CD4-positive, alpha-beta T cell treated with Interleukin-1 beta for 1 hour (primary cell): Measurements from ENCODE around the gene COL2A1.
A peak's percentile ranks its signal among the peaks of the same experiment; 100 is the strongest.

ENCODE experiments used
- DNase-seq, 2 donors: peaks; one replicate each; pipeline ENCODE4 v3.0.0-alpha.2; 2020 to 2022

Gene COL2A1

GRCh38 chr12:48010366-48010970 lies 6.2 kb upstream of the COL2A1 start:
- no peak for DNase-seq

DNA sequence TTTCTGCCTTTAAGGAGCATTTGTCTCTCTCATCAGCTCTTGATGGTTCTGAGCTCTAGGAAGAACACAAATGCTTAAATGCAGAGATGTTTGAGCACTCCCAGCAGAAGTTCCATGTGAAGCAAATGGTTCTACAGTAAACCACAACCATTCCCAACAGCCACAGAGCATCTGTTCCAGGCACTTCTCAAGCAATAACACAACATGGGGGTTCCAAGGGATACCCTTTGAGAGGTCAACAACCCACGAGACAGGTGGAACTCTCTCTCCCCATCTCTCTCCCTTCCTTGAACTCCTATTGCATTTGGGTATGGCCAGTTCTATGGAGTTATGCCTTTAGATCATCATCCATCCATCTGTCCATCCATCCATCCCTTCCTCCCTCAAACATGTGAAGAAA lies 5.2 kb upstream of the COL2A1 start:
- DNase-seq: no peak

DNA sequence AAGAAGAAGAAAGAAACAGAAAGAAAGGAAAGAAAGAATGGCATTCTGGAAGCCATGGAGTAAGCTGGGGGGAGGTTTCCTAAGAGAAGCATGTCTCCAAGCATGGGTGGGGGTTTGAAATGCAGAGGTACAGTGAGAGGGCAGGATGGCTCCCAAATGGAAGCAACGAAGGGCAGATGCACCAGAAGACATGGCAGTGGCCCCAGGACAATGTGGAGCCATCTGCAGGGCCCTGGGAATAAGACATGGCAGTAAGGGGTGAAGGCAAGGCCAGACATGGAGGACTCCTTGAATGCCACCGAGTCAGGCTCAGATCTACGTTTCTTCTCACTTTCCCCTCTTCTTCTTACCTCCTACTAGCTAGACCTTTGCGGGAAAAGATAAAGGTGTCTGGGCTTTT lies 4.7 kb upstream of the COL2A1 start:
- DNase-seq: no peak

GRCh38 chr12:48008349-48008748 lies 4.1 kb upstream of the COL2A1 start:
- DNase-seq: no peak

GRCh38 chr12:48007206-48007605 lies 2.9 kb upstream of the COL2A1 start:
- DNase-seq: no peak

GRCh38 chr12:48005750-48006021 lies 1.4 kb upstream of the COL2A1 start:
- DNase-seq: no peak

DNA sequence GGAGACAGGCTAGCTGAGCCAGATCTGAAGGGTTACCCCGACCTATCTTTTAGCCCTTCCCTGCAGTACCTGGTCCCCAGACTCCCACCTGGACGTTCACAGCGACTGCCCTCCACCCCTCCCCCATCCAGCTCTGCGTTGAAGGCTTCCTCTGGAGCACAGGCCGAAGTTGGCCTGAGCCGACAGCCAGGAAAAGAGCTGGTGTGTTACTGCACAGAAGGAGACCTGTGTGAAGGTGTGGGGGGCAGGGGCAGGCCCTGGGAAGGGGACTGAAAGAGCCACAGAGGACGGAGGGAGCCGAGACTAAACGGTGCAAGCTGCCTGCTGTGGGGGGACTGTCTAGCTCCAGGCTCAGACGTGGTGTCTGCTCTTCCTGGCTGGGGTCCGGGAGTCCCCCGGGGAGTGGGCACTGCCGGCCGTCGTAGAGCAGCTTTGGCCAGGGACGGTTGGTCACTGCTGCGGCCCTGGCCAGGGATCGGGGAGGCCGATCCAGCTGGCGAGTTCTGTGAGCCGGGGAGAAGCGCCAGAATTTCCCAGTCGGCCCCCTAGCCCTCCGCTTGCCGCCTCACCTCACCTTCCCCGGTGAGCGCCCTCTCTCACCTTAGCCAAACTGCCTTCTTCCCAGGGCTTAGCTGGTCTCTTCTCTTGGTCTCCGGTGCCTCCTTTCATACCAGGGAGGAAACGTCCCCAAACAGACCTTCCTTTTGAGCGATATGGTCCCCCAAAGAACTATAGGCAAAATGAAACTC lies 899 bp upstream of the COL2A1 start:
- no peak for DNase-seq

DNA sequence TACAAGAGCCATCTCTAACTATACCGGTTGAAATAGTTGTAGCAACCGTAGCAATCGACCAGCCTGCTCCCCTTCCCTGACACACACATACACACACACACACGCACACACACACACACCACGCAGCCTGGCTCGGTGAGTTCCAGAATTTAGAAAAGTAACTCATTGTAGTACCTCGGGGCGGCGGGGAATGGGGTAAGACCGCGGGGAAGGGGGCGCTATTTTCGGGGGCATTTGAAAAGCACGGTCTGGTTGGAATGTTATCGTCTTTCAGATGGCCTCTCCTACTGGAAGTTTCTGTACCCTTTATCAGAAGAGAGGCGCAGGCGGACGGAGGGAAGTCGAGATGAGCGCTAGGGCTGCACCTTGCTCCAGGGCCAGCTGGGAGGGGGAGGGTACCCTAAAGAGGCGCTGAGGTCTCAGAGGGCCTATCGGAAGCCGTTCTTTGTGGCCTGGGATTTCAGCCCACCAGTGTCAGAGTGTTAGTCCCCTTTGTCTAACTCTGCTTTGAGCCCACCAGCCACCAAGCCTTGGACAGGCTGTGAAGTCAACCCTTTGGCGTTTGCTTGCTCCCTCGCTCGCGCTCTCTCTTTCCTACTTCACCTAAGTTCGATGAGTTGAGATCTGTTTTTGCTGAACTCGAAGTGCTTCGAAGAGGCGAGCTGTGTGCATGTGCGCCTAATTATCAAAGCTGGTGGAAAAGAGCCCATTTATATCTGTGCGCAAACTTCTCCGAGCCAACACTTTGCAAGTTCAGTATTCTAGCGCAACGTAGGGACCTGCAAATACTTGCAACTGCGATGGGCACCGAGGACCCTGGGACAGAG lies 837 bp downstream of the COL2A1 start:
- no peak for DNase-seq

GRCh38 chr12:48002773-48003218 lies 1.5 kb downstream of the COL2A1 start:
- DNase-seq: no peak

- no peak for DNase-seq
Measured at GRCh38 chr12:48002414-48002730, 1.9 kb downstream of the COL2A1 start.

- DNase-seq: no peak
Measured at GRCh38 chr12:48001505-48002413, 2.5 kb downstream of the COL2A1 start.

GRCh38 chr12:48000878-48001504 lies 3.3 kb downstream of the COL2A1 start:
- DNase-seq: no peak

DNA sequence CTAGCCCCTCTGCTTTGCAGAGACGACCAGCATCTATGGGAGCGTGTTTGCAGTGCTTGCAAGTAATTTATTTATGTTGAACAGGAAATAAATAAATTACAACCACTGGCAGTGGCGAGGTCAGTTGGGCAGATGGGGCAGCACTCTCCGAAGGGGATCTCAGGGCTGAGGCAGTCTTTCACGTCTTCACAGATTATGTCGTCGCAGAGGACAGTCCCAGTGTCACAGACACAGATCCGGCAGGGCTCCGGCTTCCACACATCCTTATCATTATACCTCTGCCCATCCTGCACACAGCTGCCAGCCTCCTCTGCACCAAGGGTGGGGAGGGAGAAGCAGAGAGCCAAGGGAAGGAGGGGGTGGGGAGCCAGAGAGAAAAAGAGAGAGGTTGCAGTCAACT lies 4.5 kb downstream of the COL2A1 start:
- no peak for DNase-seq

DNA sequence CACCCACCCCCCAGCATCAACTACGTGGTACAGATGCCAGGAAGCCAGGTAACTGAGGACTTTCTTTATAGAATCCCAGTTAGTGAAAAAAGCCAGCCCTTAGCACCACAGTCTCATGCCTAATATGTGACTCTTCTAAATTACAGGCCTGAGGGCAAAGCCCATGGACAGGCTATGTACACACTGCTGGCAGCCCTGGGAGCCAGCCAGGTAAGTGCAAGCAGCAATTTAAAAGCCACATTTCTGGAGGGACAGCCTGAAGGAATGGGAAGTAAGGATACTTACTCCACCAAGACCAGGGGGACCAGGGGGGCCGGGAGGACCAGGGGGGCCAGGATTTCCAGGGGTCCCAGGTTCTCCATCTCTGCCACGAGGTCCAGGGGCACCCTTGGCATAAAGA lies 7.0 kb downstream of the COL2A1 start:
- DNase-seq: no peak

GRCh38 chr12:47995981-47996401 lies 8.3 kb downstream of the COL2A1 start:
- no peak for DNase-seq

DNA sequence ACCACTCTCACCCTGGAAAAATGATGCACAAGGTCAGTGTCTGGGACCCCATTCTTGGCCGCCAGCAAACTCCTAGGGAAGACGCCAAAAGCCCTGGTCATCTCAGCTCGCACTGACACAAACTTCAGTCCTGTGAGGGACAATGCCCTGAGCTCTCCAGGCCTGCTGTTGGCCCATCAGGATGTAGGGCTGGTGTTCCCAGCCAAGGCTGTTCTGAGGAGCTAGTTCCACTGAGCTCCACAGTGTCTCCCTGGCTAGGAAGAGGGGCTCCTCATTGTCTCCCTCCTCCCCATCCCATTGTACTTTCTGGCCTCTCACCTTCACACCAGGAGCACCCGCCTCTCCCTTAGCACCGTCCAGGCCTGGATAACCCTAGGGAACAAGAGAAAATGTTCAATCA lies 10.8 kb downstream of the COL2A1 start:
- no peak for DNase-seq

DNA sequence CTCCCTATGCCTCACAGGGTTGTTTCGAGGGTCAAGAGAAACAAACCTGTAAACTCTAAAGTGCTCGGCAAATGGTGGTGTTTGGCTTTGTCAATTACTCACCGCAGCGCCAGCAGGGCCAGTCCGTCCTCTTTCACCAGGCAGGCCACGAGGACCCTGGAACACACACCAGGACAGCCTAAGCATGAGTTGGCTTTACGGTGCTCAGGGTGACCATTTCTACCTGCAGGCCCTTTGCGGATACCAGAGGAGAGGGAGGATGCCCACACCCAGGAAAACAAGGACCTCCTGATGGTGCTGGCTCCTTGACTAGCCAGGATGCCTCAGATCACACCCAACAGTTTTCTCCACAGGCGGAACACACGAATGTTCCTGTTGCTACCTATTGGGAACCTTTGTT lies 11.5 kb downstream of the COL2A1 start:
- DNase-seq: no peak

DNA sequence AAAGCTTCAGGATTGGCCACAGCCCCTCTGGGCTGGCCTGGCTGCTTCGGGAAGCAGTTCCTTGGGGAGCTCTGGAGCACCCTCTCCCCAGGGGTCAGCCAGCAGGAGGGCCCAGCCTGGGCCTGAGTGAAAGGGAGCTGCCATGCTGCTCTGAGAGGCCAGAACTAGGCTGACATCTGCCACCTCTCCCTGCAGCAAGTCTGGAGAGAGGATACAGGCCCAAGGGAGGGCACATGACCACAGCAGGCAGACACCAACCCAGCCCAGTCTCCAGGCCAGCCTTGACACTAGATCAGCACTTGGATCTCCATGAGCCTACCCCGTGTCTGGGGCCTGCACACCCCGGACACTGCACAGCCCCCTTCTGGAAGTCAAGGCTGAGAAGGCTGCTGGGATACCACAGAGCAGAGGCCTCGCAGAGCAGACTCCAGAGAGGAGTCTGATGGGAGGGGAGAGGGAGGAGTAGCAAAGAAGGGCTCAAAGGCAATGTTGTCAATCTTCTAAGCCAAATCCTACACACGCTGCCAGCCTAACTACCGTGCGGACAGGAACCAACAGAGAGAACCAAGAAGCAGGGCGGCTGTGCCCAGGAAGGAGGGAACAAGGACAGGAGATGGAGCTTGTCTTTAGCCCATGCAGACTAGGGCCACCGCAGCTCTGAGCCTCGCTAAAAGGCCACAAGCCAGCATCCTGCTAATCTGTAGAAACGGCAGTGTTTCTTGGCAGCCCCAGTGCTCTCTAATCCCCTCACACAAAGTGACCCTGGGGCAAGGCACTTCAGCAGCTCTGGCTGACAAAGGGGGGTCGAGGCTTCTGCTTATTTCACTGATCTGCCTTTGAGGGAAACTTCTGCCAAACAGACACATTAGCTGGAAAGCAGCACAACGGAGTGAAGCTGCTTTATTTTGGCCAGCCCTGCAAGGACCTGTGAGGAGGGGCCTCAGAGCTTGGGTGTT lies 12.9 kb downstream of the COL2A1 start:
- DNase-seq: no peak

GRCh38 chr12:47990351-47991105 lies 13.7 kb downstream of the COL2A1 start:
- peak; percentile 53 to 57 for DNase-seq

DNA sequence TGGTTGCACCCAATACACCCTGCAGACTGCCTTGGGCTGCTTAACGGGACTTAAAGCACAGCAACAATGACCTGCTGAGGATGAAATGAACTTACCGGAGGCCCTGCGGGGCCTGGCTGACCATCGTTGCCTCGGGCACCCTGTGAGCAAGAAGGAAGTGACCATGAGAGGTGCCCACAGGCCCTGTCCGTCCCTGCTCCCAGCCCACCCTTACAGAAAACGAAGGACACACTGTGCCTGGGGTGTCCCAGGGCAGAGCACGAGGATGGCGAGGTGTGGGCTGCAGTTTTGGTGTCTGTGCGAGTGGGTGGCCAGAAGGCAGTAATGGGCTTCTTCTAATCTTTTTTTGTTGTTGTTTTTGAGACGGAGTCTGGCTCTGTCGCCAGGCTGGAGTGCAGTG lies 14.6 kb downstream of the COL2A1 start:
- DNase-seq: no peak

- no peak for DNase-seq
Measured at GRCh38 chr12:47989023-47989417, 15.3 kb downstream of the COL2A1 start.
